Stimulated activated CD4-positive, alpha-beta T cell treated with anti-CD3 and anti-CD28 coated beads, TNF-alpha, amount 100 ng/mL, for 48 hours (primary cell): ENCODE measurements around the gene MARCHF10.
"Not testable (repeated sequence)": the region's sequence is repeated elsewhere in the genome, so short reads cannot be mapped to it uniquely, and the experiment has no call there.

Experiments used
- DNase-seq, 3 donors: peaks; one replicate each; pipeline ENCODE4 v3.0.0-alpha.2; 2020; ENCODE audit warnings: low read depth in 3 of 3

The MARCHF10 gene

DNA sequence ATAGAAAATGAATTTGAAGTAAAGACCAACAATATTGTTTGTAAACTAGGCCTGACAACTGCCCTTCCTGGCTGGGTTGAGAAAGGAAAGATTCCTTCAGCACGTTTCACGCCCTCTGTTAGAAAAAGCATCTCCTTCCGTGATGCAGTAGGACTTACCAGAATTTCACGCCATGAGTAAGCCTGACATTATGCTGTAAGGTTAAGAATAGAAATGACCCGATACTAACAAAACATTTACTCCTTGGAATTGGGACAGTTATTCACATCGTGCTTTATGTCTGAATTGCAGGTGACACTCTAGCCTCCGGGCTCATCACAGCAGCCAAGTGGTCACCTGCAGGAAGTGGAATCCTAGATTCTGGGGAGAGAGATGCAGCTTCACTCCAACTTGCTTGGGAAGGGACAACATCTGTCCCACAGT lies 17.5 kb downstream of the MARCHF10 start:
- DNase-seq: no peak

GRCh38 chr17:62787366-62787765 lies 20.7 kb downstream of the MARCHF10 start:
- no peak for DNase-seq

- no peak for DNase-seq
Measured at GRCh38 chr17:62786646-62787045, 21.5 kb downstream of the MARCHF10 start.

GRCh38 chr17:62785983-62786382 lies 22.1 kb downstream of the MARCHF10 start:
- not testable (repeated sequence) for DNase-seq

- DNase-seq: no peak
Measured at GRCh38 chr17:62782730-62783270, 25.3 kb downstream of the MARCHF10 start.

- no peak for DNase-seq
Measured at GRCh38 chr17:62781831-62782251, 26.3 kb downstream of the MARCHF10 start.

DNA sequence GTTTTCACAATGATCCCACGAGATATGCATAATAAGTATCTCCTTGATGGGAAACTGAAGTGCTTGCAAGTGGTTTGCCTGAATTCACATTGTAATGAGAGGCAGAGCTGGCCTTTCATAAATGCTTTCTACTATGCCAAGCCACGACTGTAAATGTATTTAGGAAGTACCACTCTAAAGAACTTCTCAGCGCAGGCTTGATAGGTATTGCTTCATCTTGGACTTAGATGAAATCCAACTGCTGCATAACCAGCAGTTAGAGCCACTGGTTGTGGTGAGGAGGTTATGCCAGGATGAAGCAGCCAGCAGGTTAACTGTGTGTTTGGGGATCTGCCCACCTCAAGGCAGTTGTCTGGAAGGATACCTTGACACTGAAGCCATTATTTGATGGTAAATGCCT lies 26.8 kb downstream of the MARCHF10 start:
- no peak for DNase-seq

DNA sequence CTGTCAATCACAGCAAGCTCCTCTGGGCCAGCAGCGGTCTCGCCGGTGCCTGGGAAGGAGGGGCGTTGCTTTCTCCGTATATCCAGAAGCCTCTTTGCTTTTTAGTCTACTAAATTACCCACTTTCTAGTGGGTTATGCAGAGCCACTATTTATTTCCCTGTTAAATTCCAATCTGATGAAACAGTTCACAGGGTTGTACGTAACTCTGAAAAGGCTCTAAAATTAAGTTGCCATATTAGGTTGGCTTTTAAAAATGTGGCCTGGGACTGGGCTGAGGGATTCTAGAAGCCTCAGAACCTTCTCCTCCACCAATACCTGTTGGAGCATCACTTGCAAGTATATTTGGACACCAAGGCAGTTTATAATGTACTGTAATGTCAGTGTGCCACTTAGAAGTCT lies 27.2 kb downstream of the MARCHF10 start:
- DNase-seq: no peak

DNA sequence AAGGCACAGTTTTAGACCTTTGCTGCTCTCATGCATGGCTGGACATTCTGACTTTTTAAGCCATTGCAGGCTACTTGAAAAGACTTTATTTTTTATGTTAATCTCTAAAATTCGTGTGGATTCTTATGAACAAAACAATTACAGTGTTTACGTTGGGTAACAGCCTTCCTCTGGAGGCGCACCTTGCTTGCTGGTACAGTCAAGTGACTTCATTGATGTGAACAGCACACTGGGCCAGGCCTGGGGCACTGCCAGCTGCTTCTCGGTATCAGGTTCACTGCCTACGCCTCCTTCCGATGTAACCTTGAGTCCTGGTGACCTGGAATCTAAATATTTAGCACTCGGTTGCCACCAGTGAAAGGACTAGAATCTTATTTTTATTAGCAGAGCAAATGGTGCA lies 27.8 kb downstream of the MARCHF10 start:
- no peak for DNase-seq

- no peak for DNase-seq
Measured at GRCh38 chr17:62778990-62779681, 29.0 kb downstream of the MARCHF10 start.

DNA sequence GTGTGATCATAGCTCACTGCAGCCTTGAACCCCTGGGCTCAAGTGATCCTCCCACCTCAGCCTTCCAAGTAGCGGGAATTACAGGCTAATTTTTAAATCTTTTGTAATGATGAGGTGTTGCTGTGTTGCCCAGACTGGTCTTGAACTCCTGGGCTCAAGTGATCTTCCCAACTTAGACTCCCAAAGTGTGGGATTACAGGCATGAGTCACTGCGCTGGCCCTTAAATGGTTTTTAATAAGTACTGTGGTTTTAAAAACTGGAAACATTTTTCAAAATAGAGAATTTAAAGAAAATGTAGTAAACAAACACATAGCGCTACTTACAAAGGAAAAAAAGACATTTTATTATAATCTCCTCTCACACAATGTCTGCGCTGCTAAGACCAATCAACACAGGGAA lies 32.2 kb downstream of the MARCHF10 start:
- no peak for DNase-seq

DNA sequence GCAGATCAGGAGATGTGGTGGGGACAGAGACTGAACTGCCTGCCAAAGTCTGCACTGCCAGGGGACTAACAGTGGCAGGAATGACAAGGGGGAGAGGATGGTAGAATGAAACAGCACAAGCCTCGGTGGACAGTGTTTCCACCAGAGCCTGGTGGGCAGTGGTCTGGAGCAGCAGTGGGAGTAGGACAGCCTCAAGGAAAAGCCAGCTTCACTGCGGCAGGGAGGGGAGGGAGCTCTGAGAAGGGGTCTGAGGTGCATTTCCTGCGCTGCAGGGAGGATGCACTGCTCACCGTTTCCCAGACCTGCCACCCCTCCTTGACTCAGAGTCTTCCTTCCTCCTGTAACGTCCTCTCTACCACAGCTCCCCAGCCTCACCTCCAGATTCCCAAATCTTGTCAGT lies 33.8 kb downstream of the MARCHF10 start:
- DNase-seq: no peak

DNA sequence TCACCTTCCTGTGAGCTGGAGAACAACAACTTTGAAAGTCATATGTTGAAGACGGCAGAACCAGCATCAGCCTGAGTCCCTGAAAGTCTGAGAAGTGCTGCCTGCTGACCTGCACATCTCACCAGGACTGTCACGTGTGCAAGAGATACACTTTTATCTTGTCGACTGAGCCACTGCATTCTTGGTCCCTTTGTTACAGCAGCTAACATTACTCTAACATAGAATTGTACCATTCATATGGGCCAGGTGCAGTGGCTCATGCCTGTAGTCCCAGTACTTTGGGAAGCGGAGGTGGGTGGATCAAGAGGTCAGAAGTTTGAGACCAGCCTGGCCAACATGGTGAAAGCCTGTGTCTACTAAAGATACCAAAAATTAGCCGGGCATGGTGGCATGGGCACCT lies 40.1 kb downstream of the MARCHF10 start:
- DNase-seq: no peak

DNA sequence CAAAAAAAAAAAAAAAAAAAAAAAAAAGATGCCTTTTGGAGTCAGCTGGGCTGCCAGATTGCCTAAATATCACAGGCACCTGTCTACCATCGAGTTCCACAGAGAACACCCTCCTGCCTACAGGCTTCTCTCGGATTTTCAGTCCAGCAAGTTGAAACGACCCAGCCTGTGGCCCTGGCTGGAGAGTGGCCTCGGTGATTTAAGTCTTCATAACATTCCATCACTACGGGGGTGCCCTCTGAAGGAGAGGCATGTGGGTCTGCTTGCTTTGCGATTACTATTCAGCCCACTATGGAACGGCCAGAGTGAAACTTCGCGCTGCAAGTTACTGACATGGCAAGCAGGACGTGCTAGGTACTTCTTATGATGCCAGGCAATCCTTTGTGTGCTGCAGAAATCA lies 42.8 kb downstream of the MARCHF10 start:
- DNase-seq: no peak

DNA sequence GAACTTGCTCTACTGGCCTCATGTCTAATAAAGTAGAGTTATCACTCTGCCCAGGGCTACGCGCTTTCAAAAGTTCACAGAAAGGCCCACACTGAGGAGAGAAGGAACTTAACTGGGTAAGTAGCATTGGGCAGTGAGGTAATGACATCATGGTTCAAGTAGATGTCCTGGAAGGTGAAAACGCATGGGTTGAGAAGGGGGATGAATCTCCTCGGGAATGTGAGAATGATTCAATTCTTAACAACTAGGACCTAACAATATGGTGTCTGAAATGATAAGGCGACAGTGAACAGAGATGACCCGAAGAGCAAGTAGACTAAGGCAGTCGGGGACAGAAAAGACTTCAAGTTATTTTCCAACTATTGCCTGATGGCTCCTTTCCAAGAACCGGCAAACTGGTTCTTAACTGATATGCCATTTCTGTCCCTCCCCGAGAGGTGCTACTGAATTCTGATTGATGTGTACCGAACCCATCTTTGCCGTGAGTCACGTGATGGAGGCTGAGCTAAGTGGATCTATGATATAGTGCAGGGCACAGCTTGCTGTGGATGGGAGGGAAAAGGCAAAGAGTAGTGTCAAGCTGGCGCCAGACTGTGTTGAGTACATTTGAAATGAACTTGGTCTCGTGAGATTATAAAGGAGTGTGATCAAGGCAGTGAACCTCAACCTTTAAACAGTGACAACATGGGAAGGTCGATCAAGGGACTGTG lies 44.1 kb downstream of the MARCHF10 start:
- DNase-seq: no peak

GRCh38 chr17:62761884-62762283 lies 46.2 kb downstream of the MARCHF10 start:
- DNase-seq: no peak

GRCh38 chr17:62760945-62761267 lies 47.2 kb downstream of the MARCHF10 start:
- no peak for DNase-seq

- DNase-seq: no peak
Measured at GRCh38 chr17:62760059-62760944, 47.8 kb downstream of the MARCHF10 start.

DNA sequence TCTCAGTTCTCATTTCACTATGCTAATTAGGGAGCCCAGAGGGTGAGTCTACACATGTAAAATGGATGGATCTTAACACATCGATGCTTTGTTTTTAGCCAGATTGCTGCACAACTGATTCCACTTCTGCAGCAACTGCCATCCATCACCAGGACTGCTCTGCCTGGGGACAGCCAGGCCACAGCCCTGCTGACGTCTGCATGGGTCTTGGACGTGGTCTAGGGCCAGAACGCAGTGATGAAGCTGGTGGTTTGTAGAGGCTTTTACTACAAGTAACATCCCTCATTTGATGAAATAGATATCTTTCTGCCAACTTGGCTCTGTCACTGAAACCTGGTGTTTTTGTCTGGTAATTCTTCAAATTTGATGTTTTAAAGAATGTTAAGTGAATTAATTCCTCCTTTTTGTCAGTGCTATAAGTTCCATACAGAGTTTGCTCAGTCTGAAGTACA lies 50.6 kb downstream of the MARCHF10 start:
- no peak for DNase-seq

GRCh38 chr17:62756198-62756597 lies 51.9 kb downstream of the MARCHF10 start:
- DNase-seq: no peak

GRCh38 chr17:62755141-62755851 lies 52.8 kb downstream of the MARCHF10 start:
- no peak for DNase-seq

DNA sequence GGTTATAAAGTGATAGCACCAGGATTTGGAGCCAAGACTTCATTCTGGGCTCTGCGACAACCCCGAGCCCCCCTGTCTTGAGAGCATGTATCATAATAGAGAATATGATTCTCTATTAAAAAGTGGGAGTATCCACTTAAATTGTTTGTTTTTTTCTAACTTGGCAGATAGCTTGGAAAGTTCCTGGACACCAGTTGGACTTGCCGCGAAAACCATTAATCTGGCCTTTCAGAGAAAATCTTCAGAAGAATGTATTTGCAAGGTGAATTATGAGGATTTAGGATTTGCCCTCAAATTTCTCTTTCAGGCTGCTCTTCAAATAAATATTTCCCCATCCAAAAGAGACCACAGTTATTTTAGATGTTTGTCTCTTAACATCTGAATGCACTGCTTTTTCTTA lies 53.5 kb downstream of the MARCHF10 start:
- no peak for DNase-seq
